ENCODE measurements around the gene YWHAE.

- no peak for TF ChIP-seq CTCF (IDR thresholded peaks at IDR 0.05)
- TF ChIP-seq POLR2A (IDR thresholded peaks at IDR 0.05): no peak
These were observed 13.8 kb downstream of the YWHAE start for GRCh38 chr17:1386265-1386664.

All from esophagus squamous epithelium (tissue), 4 donors.